D721Med (cell line): ENCODE results near the gene PPRC1.

Source experiments
- DNase-seq: peaks from one replicate; pipeline ENCODE4 v3.0.0; 2011; ENCODE audit warnings: low spot score; ENCODE audit not compliant: insufficient read length
- FAIRE-seq: peaks from 2 replicates; lab custom pipeline; 2011; peaks lifted over from hg19 to GRCh38; lab: Jason Lieb, UNC
- CTCF ChIP-seq: IDR thresholded peaks from 2 replicates; pipeline ENCODE4 v1.5.1; 2012; ENCODE audit warnings: mild to moderate bottlenecking, control low read depth; ENCODE audit not compliant: insufficient read depth; ENCODE audit errors: missing control alignments

PPRC1 gene

GRCh38 chr10:102139281-102140110 lies 6.7 kb downstream of the PPRC1 start:
- no peak for FAIRE-seq
- TF ChIP-seq CTCF, result no peak

GRCh38 chr10:102140218-102140617 lies 7.4 kb downstream of the PPRC1 start:
- no peak for TF ChIP-seq CTCF
- no peak for DNase-seq
- FAIRE-seq, result no peak

More at GRCh38 chr10:102139281-102140110, 6.7 kb downstream of the PPRC1 start:
- DNase-seq, result no peak

- FAIRE-seq (no peak), DNase-seq (no peak)
- no peak for TF ChIP-seq CTCF
These were observed 8.2 kb downstream of the PPRC1 start for GRCh38 chr10:102140913-102141540.

- DNase-seq, result no peak
- no peak for FAIRE-seq
These were observed 8.8 kb downstream of the PPRC1 start for GRCh38 chr10:102141583-102142107.

GRCh38 chr10:102146971-102147428 lies 14.2 kb downstream of the PPRC1 start:
- DNase-seq, result no peak
- FAIRE-seq, result no peak
- no peak for TF ChIP-seq CTCF

More at GRCh38 chr10:102141583-102142107, 8.8 kb downstream of the PPRC1 start:
- TF ChIP-seq CTCF, result no peak

- TF ChIP-seq CTCF, result no peak
- DNase-seq (no peak), FAIRE-seq (no peak)
These were observed 14.7 kb downstream of the PPRC1 start for GRCh38 chr10:102147561-102147960.
